DMS53 treated with DMSO at 0.1 percent for 48 hours (cell line): ENCODE measurements around the gene IKZF3.
"Not testable (repeated sequence)": the region's sequence is repeated elsewhere in the genome, so short reads cannot be mapped to it uniquely, and the experiment has no call there.

Source experiments
- DNase-seq: peaks from one replicate; lab custom pipeline; 2025; ENCODE audit not compliant: unreplicated experiment; lab: John Stamatoyannopoulos, UW

Gene IKZF3

GRCh38 chr17:39742126-39742855, 121.8 kb downstream of the IKZF3 start:
- no peak for DNase-seq

GRCh38 chr17:39740357-39741111, 123.6 kb downstream of the IKZF3 start:
- peak; percentile 16 for DNase-seq

- no peak for DNase-seq
These were observed 124.2 kb downstream of the IKZF3 start for GRCh38 chr17:39739885-39740356.

DNA sequence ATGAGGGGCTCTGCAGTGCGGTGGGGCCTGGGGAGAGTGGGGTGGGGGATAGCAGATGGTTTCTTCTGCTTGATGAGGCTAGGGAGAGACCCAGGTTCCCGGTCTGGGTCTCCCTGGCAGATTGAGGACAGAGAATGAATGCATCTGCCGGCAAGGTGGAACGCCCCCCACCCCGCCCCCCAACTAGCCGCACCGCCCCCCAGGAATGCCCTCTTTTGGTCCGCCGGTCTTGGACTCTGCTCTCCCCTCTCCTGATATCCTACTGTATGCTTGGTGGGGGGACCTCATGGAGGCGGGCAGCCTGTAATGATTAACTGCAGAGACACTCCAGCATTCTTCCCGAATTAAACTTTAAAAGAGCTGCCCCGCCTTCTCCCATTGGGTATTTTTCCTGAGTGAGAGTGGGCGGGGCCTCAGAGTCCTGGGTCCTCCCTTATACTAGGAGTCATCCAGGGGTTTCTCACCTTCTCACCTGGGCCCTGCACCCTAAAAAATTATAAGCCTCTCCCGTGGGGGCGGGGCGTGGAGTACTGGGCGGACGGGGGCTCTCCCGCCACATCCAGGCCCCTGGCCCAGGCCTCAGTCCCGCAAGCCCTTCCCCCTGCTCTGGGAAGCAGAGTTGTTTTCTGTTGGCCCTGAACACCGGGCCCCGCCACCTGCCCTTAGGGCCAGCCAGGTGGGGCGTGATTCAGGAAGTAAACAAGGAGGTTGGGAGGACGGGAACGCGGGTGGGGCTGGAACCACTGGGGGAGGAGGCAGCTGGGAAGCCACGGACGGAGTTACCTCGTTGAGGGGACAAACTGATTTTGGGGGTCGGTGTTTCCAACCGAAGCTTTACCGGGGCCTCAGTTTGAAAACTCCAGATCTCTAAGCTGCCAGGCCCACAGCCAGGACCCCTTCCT, 124.9 kb downstream of the IKZF3 start:
- DNase-seq, result peak; percentile 77

GRCh38 chr17:39738568-39738901, 125.6 kb downstream of the IKZF3 start:
- peak; percentile 23 for DNase-seq

DNA sequence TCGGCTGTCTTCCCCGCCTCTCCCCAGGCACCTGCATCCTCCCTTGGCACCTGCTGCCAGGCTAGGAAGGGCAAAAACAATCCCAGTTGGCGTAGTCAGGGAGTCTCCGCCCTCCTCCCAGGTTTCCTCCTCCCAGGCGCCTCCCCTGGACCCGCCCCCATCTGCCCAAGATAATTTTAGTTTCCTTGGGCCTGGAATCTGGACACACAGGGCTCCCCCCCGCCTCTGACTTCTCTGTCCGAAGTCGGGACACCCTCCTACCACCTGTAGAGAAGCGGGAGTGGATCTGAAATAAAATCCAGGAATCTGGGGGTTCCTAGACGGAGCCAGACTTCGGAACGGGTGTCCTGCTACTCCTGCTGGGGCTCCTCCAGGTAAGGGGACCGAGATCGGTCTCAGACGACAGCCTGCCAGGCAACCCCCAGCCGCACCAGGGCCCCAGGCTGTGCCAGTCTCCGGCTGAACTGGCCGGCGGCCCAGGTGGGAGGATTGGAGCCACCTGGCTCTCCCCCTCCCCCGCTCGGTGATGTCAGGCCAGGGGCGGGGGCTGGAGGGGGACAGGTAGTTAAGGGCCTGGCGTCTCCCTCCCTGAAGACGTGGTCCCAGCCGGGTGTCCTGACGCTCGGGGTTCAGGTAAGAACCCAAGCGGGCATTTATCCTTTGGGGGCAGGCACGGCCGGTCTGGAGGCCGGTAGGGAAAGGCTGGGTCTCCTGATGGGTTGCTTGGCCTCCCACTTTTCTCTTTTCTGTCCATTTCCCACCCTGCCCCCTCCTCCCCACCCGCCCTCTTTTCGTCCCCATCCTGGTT, 126.1 kb downstream of the IKZF3 start, which contains the start of gene GRB7:
Gene GRB7, plus strand, starts transcription at position 179 of the 808 bp plus-strand sequence. CDS start 4,364 bp downstream, outside the sequence.
- DNase-seq, result peak; percentile 81

DNA sequence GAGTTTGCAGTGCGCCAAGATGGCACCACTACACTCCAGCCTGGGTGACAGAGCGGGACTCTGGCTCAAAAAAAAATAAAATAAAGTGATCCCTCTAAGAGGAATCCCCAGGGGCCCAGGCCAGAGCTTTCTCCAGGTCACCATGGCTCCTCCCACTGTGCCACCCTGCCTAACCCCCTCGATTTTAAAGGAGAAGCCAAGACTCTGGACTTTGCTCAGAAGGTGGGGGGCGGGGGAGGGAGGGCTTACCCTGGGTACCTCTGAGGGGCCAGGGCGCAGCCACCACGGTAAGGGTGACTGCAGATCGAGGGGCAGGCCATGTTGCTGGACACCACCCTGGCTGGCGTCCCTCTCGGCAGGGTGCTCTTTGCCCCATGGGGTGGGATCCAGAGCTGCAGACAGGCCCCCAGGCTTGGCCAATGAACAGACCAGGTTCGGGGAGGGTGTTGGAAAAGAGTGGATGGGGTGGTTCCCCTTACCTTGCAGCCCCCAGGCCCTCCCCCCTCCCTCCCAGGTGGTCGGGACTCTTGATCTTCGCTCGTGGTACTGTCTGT, 126.8 kb downstream of the IKZF3 start:
- no peak for DNase-seq

- no peak for DNase-seq
These were observed 127.6 kb downstream of the IKZF3 start for GRCh38 chr17:39736319-39737165.

GRCh38 chr17:39735882-39736281, 128.2 kb downstream of the IKZF3 start:
- no peak for DNase-seq

DNA sequence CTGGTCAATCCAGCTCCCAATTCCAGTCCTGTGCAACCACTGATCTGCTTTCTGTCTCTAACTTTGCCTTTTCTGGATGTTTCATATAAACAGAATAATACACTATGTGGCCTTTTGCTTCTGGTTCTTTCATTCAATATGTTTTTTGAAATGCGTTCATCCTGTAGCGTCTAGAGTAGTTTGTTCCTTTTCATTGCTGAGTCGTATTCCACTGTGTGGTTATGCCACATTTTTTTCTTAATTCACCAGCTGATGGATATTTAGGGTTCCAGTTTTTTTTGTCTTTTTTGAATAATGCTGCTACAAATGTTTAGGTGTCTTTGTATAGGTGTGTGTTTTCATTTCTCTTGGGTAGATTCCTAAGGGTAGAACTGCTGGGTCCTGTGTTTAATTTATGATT, 131.5 kb downstream of the IKZF3 start:
- no peak for DNase-seq

- DNase-seq, result peak; percentile 53
These were observed 133.8 kb downstream of the IKZF3 start, which contains the start of gene MIEN1 for GRCh38 chr17:39730095-39730921. MIEN1 (minus strand) TSS chr17:39730532; CDS start chr17:39730495, 37 bp downstream.

- DNase-seq, result no peak
These were observed 134.7 kb downstream of the IKZF3 start for GRCh38 chr17:39729280-39729851.

DNA sequence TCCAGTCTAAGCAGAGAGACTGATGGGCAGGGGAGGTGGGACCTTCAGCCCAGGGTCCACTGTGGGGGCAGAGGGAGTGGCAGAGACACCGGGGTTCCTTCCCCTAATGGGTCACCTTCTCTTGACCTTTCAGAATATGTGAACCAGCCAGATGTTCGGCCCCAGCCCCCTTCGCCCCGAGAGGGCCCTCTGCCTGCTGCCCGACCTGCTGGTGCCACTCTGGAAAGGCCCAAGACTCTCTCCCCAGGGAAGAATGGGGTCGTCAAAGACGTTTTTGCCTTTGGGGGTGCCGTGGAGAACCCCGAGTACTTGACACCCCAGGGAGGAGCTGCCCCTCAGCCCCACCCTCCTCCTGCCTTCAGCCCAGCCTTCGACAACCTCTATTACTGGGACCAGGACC, 136.6 kb downstream of the IKZF3 start:
- no peak for DNase-seq

DNA sequence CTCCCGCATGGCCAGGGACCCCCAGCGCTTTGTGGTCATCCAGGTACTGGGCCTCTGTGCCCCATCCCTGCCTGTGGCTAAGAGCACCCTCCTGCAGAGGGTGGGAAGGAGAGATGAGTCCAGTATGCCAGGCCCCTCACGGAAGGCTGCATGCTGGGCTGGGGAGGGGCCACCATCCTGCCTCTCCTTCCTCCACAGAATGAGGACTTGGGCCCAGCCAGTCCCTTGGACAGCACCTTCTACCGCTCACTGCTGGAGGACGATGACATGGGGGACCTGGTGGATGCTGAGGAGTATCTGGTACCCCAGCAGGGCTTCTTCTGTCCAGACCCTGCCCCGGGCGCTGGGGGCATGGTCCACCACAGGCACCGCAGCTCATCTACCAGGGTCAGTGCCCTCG, 137.5 kb downstream of the IKZF3 start:
- no peak for DNase-seq

- not testable (repeated sequence) for DNase-seq
These were observed 138.2 kb downstream of the IKZF3 start for GRCh38 chr17:39725923-39726322.

DNA sequence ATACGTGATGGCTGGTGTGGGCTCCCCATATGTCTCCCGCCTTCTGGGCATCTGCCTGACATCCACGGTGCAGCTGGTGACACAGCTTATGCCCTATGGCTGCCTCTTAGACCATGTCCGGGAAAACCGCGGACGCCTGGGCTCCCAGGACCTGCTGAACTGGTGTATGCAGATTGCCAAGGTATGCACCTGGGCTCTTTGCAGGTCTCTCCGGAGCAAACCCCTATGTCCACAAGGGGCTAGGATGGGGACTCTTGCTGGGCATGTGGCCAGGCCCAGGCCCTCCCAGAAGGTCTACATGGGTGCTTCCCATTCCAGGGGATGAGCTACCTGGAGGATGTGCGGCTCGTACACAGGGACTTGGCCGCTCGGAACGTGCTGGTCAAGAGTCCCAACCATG, 139.4 kb downstream of the IKZF3 start:
- DNase-seq, result no peak

DNA sequence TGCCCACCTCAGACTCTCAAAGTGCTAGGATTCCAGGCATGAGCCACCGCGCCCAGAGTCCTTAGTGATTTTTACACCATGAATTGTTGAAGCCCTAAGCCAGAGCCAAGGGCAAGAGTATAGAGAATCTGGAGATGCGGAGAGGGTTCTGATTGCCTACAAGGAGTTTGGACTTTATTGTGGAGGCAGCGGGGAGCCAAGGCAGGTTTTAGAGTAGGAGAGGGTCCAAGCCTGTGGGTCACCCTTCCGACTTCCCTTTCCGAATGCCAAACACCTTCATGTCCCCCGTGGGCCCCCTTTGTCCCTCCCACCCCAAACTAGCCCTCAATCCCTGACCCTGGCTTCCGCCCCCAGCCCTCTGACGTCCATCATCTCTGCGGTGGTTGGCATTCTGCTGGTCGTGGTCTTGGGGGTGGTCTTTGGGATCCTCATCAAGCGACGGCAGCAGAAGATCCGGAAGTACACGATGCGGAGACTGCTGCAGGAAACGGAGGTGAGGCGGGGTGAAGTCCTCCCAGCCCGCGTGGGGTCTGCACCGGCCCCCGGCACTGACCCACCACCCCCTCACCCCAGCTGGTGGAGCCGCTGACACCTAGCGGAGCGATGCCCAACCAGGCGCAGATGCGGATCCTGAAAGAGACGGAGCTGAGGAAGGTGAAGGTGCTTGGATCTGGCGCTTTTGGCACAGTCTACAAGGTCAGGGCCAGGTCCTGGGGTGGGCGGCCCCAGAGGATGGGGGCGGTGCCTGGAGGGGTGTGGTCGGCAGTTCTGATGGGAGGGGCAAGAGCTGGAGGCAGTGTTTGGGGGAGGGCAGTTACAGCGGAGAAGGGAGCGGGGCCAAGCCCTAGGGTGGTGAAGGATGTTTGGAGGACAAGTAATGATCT, 140.9 kb downstream of the IKZF3 start:
- DNase-seq, result no peak
